NCI-H748 (cell line): ENCODE measurements around the gene CHIA.
A peak's percentile ranks its signal among the peaks of the same experiment; 100 is the strongest.

Source experiments
- DNase-seq: peaks from one replicate; lab custom pipeline; 2025; ENCODE audit not compliant: unreplicated experiment; lab: John Stamatoyannopoulos, UW

The CHIA gene

GRCh38 chr1:111361761-111362160, 71.1 kb downstream of the CHIA start:
- DNase-seq, result no peak

GRCh38 chr1:111364690-111365089, 74.0 kb downstream of the CHIA start:
- peak; percentile 23 for DNase-seq

- no peak for DNase-seq
These were observed 75.6 kb downstream of the CHIA start for GRCh38 chr1:111366256-111366655.

- no peak for DNase-seq
These were observed 78.5 kb downstream of the CHIA start for GRCh38 chr1:111369177-111369576.

GRCh38 chr1:111369645-111370044, 79.0 kb downstream of the CHIA start:
- DNase-seq, result no peak
